Neural cell (in vitro differentiated cells): Measurements from ENCODE around the gene SDR42E1.

Experiments used
- POLR2AphosphoS5 ChIP-seq: IDR thresholded peaks from 2 replicates; pipeline ENCODE4 v1.6.1; 2012
- RAD21 ChIP-seq: fragments of 450-650 bp; conservative IDR thresholded peaks from 2 replicates; pipeline ENCODE4 v1.6.1; 2014; ENCODE audit warnings: antibody characterized with exemption, mild to moderate bottlenecking, moderate library complexity
- TAF1 ChIP-seq: IDR thresholded peaks from 2 replicates; pipeline ENCODE4 v1.6.1; 2012; ENCODE audit warnings: low read depth
- TF ChIP-seq, protein P1 (sequence below): fragments of 450-650 bp; IDR thresholded peaks from 2 replicates; pipeline ENCODE4 v1.5.1; 2014; ENCODE audit warnings: antibody characterized with exemption, mild to moderate bottlenecking, moderate library complexity; ENCODE audit not compliant: poor library complexity, severe bottlenecking

DNA sequence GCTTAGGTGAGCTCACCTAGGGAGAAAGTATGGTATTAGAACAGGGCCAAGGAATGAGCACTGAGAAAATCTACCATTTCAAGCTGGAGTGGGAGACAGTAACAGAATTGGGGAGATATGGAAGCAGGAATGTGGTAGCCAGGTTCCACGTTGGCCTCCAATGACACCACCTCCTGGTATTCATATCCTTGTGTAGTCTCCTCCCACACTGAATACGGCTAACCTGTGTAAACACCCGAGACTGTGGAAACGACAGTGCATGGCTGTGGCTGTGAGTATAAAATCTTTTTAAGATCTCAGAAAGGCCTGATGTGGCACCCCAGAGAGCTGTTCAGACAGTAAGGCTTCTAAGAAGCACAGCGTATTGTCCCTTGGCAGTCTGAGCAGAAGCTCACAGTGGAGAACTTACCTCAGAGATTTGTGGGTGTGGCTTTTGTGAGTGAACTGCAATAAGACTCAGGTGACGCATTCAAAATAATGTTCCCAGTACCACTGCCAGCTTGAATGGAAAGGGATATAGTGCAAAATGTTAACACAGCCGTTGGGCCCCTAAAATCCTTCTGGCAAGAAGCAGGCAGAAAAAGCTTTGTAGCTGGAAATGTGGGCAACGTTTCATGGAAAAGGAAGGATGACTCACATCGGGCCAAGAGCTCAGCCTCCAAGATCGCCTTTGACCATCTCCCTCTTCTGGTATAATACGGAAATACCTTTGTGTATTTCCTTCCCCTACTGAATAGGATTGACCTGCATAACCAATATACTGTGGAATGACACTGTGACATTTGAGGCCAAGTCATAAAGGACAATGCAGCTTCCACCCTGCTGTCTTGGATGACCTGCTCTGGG, 14.4 kb downstream of the SDR42E1 start:
- TF ChIP-seq POLR2AphosphoS5, result no peak
- no peak for TF ChIP-seq TAF1
- TF ChIP-seq, protein P1, sequence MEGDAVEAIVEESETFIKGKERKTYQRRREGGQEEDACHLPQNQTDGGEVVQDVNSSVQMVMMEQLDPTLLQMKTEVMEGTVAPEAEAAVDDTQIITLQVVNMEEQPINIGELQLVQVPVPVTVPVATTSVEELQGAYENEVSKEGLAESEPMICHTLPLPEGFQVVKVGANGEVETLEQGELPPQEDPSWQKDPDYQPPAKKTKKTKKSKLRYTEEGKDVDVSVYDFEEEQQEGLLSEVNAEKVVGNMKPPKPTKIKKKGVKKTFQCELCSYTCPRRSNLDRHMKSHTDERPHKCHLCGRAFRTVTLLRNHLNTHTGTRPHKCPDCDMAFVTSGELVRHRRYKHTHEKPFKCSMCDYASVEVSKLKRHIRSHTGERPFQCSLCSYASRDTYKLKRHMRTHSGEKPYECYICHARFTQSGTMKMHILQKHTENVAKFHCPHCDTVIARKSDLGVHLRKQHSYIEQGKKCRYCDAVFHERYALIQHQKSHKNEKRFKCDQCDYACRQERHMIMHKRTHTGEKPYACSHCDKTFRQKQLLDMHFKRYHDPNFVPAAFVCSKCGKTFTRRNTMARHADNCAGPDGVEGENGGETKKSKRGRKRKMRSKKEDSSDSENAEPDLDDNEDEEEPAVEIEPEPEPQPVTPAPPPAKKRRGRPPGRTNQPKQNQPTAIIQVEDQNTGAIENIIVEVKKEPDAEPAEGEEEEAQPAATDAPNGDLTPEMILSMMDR, result no peak
- TF ChIP-seq RAD21, result no peak
